HG02970 (cell line): ENCODE results near the gene NWD2.
"Not testable (repeated sequence)": the region's sequence is repeated elsewhere in the genome, so short reads cannot be mapped to it uniquely, and the experiment has no call there.

Experiments
- ATAC-seq: cut with Tn5 transposase; IDR thresholded peaks from one replicate; pipeline ENCODE4 v1.9.1; 2021; ENCODE audit warnings: mild to moderate bottlenecking, moderate library complexity, moderate number of reproducible peaks; ENCODE audit not compliant: unreplicated experiment, low FRiP score

Gene NWD2

GRCh38 chr4:37392521-37393255 is 148.1 kb downstream of the NWD2 start:
- ATAC-seq: no peak

- no peak for ATAC-seq
These were observed 148.8 kb downstream of the NWD2 start for GRCh38 chr4:37393321-37393720.

GRCh38 chr4:37393889-37394288 is 149.3 kb downstream of the NWD2 start:
- ATAC-seq: no peak

DNA sequence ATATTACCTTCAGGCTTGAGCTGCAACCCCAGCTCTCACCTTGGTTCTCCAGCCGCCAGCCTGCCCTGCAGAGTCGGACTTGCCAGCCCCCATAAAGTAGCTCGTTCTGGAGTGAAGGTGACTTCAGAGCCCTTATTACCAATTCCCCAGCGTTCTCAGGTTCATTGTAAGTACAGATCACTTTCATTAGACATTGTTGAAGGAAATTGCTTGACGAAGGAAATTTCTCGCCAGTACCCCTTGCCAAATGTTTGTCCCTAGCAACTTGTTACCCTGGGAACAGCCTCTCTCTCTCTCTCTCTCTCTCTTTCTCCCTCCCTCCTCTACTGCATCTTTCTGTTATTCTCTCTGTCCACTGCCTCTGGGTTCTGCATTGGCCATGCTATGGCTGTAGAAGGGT is 153.0 kb downstream of the NWD2 start:
- ATAC-seq: no peak

DNA sequence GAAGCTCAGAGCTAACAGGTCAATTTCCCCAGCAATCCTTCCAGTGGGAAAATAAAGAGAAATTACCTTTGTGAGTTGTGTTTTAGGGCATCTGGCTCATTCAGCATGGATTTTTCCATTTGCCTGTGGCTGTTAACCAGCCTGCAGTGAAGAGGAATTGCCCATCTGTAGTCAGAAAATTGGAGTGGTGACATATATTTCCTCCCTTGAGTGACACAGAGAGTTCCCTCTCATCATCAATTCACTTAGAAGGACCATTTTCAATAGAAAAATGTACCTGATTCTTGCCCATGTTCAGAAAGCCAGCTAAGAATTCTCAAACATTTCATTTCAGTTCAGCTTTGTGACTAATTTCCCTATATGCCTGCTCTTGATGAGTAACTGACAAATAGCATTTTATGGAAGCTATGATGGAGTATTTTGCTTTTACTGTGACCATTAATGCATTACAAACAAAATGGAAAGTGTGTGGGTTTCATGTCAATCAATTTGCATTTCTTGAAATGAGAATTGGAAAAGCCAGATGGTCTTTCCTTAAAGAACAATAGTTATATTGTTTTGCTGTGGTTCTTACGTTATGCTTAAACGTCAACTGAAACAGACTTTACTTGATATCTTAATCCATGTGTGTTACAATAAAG is 155.8 kb downstream of the NWD2 start:
- peak; percentile 76 for ATAC-seq

- ATAC-seq: not testable (repeated sequence)
These were observed 163.6 kb downstream of the NWD2 start for GRCh38 chr4:37407938-37408826.

GRCh38 chr4:37413612-37414011 is 169.1 kb downstream of the NWD2 start:
- ATAC-seq: not testable (repeated sequence)

- ATAC-seq: no peak
These were observed 171.4 kb downstream of the NWD2 start for GRCh38 chr4:37415845-37416369.

- no peak for ATAC-seq
These were observed 177.1 kb downstream of the NWD2 start for GRCh38 chr4:37421614-37422013.

DNA sequence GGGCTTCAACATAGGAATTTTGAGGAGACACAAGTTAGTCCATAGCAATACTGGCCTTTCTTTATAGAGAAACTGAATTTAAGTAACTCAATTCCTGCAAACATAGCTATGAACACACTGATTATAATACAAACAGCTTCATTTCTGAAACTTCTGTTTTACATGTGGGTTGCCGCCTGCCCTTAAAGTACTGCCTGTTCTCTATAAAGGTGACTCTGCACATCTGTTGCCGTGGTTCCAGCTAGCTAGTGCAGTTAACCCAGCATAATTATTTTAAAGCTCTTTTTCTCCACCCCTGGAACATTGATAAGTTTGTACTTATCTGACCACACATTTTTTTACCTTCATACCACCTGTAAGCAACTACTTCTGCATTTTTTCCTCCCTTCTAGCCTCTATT is 177.6 kb downstream of the NWD2 start:
- no peak for ATAC-seq

DNA sequence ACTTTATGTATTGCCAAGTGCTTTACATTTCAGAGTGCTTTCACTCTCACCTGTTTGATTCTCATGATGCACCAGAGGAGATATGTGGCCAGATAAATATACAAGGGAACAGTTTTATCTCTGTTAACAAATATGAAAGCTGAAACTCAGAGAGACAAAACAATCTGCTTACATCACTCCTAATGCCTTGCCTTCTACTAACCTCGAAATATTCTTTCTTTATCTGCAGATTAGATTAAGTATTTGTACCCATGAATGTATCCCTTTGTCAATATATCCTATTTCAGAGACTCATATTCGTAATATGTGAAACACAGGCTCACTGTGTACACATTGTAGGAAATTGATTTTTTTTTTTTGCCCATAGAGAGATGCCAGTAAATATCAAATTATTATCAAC is 178.1 kb downstream of the NWD2 start:
- no peak for ATAC-seq

DNA sequence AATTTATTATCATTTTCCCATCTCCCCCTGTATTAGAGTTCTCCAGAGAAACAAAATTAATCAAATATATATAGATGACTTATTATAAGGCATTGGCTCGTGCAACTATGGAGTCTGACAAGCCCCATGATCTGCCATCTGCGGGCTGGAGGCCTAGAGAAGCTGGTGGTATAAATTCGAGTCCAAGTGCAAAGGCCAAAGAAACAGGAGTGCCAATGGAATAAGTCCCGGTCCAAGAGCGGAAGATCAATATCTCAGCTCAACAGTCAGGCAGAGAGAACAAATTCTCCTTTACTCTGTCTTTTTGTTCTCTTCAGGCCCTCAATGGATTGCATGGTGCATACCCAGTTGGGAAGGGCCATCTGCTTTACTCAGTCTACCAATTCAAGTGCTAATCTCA is 178.8 kb downstream of the NWD2 start:
- ATAC-seq: no peak

DNA sequence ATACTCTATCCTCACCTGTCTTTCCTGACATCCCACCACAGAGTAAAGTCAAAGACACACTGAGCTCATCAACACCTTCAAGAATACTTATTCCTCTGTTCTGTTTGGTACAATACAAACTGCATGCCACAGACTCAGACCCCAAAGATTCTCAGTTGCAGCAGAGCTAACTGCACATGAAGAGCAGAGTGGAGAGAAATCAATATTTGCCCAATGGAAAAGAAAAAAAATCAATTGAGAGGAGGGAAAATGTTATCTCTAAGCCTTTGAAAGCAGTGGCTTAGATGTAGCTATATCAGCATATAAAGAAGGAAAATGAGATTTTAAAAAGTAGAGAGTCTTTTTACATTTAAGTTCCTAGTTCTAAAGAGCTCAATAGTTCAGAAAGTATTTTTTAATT is 180.2 kb downstream of the NWD2 start:
- no peak for ATAC-seq

GRCh38 chr4:37425857-37426256 is 181.3 kb downstream of the NWD2 start:
- no peak for ATAC-seq

DNA sequence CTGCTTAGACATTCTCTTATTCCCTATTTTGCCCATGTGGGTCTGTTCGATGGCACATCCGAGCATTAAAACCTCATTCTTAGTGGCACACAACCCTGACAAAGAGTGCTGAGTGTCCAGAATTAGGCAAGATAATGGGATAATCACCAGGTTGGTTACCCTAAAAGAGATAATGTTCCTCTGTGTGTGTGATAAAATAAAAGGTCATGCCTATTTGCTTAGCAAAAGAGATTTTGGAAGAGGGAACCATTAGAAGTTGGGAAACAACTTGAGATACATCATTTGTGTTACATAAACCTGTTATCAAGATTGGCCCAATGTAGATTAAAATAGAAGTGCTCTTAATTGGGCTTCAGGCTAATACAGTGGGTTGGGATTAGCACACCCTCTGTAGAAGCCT is 182.7 kb downstream of the NWD2 start:
- ATAC-seq: no peak

GRCh38 chr4:37429906-37430305 is 185.4 kb downstream of the NWD2 start:
- ATAC-seq: no peak

GRCh38 chr4:37430718-37431416 is 186.3 kb downstream of the NWD2 start:
- no peak for ATAC-seq

DNA sequence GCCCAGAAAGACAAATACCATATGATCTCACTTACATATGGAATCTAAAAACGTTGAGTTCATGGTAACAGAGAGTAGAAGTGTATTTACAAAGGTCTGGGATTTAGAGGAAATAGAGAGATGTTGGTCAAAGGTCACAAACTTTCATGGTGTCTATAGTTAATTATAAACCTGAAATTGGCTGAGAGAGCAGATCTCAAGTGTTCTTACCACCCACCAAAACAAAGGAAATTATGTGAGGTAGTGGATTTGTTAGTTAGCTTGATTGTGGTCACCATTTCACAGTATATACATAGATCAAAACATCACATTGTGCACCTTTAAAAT is 186.8 kb downstream of the NWD2 start:
- no peak for ATAC-seq

DNA sequence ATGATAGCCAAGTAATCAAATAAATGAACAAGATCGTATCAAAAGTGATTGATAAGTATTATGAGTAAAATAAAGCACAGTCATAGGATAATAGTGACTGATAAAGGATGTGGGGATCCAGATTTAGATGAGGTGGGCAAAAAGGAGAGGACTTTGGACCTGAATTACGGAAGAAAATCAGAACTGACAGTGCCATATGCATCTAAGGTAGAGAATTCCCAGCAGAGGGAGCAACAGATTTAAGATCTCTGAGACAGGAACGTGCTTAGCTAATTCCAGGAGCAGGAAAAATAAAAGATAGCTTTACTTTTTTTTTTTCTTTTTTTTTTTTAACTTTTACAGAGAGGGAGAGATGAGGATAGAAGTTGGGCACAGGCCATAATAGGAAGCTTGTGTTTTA is 189.9 kb downstream of the NWD2 start:
- no peak for ATAC-seq

GRCh38 chr4:37436546-37436945 is 192.0 kb downstream of the NWD2 start:
- no peak for ATAC-seq

DNA sequence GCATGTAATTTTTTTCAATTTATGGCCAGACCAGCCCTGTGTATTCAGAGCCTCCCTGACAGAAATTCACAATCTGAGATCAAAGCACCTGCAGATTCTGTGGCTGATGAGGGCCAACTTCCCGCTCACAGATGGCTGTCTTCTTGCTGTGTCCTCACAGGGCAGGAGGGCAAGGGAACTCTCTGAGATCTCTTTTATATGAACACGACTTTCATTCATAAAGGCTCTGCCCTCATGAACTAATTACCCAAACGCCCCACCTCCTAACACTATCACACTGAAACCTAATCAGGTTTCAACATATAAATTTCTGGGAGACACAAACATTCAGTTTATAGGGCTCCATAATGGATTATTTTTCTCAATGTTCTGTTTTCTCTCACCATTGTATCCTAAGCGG is 192.6 kb downstream of the NWD2 start:
- no peak for ATAC-seq
